ENCODE data around the gene KLHL2. TPM values are rescaled to one million over a fixed set of nuclear protein-coding genes. Genes with fewer than 3 reads are reported as not detected.
"Not testable (repeated sequence)": the region's sequence is repeated elsewhere in the genome, so short reads cannot be mapped to it uniquely, and the experiment has no call there.

KLHL2 gene
- total RNA-seq, 4 donors from 2014 or later: 23.1 to 42.6 (median 32.4) TPM

- ATAC-seq (ENCODE audit: low FRiP score); DNase-seq (ENCODE audit: low spot score): not testable (repeated sequence)
These were observed 52.4 kb downstream of the KLHL2 start for GRCh38 chr4:165259776-165260175.

GRCh38 chr4:165262306-165262705, 54.9 kb downstream of the KLHL2 start:
- DNase-seq (ENCODE audit: low spot score); ATAC-seq (ENCODE audit: low FRiP score): not testable (repeated sequence)

GRCh38 chr4:165263466-165263865, 56.1 kb downstream of the KLHL2 start:
- not testable (repeated sequence) for DNase-seq (ENCODE audit: low spot score); ATAC-seq (ENCODE audit: low FRiP score)

- not testable (repeated sequence) for DNase-seq (ENCODE audit: low spot score); ATAC-seq (ENCODE audit: low FRiP score)
These were observed 62.6 kb downstream of the KLHL2 start for GRCh38 chr4:165269931-165270330.

- DNase-seq (ENCODE audit: low spot score); ATAC-seq (ENCODE audit: low FRiP score): not testable (repeated sequence)
These were observed 66.1 kb downstream of the KLHL2 start for GRCh38 chr4:165273443-165273842.

GRCh38 chr4:165275357-165275756, 68.0 kb downstream of the KLHL2 start:
- not testable (repeated sequence) for ATAC-seq (ENCODE audit: low FRiP score); DNase-seq (ENCODE audit: low spot score)

- not testable (repeated sequence) for ATAC-seq (ENCODE audit: low FRiP score); DNase-seq (ENCODE audit: low spot score)
These were observed 72.2 kb downstream of the KLHL2 start for GRCh38 chr4:165279531-165279930.

- DNase-seq (ENCODE audit: low spot score); ATAC-seq (ENCODE audit: low FRiP score): not testable (repeated sequence)
These were observed 77.3 kb downstream of the KLHL2 start for GRCh38 chr4:165284697-165285096.

GRCh38 chr4:165286619-165287340, 79.4 kb downstream of the KLHL2 start:
- not testable (repeated sequence) for DNase-seq (ENCODE audit: low spot score); ATAC-seq (ENCODE audit: low FRiP score)

GRCh38 chr4:165288226-165288625, 80.9 kb downstream of the KLHL2 start:
- DNase-seq (ENCODE audit: low spot score): no peak
- no peak for TF ChIP-seq CTCF (IDR thresholded peaks at IDR 0.05)
- no peak for ATAC-seq (ENCODE audit: low FRiP score)

- TF ChIP-seq CTCF (IDR thresholded peaks at IDR 0.05): no peak
- DNase-seq (ENCODE audit: low spot score) (no peak), ATAC-seq (ENCODE audit: low FRiP score) (peak; percentile 80)
These were observed 81.5 kb downstream of the KLHL2 start for GRCh38 chr4:165288639-165289422.

GRCh38 chr4:165289423-165289785, 82.0 kb downstream of the KLHL2 start:
- TF ChIP-seq CTCF (IDR thresholded peaks at IDR 0.05): no peak
- no peak for DNase-seq (ENCODE audit: low spot score)
- no peak for ATAC-seq (ENCODE audit: low FRiP score)
